Naive thymus-derived CD4-positive, alpha-beta T cell (primary cell): ENCODE data around the gene TCEANC. TPM values are rescaled to one million over a fixed set of nuclear protein-coding genes. Genes with fewer than 3 reads are reported as not detected.
"Not testable (repeated sequence)": the region's sequence is repeated elsewhere in the genome, so short reads cannot be mapped to it uniquely, and the experiment has no call there.

ENCODE experiments used
- ATAC-seq: fragments of 150-1000 bp; cut with Tn5 transposase; 2 replicates; pipeline ENCODE4 v1.10.0; 2021; ENCODE audit warnings: mild to moderate bottlenecking, moderate library complexity
- CTCF ChIA-PET: fragments of 350-600 bp; sonication (Branson Sonifier 250); formaldehyde crosslinking; loops from one replicate; lab custom pipeline; 2021; ENCODE audit warnings: antibody characterized with exemption; lab: Charles Lee
- POLR2A ChIA-PET: fragments of 350-600 bp; sonication (Branson Sonifier 250); formaldehyde crosslinking; loops from one replicate; lab custom pipeline; 2021; ENCODE audit warnings: antibody characterized with exemption, inconsistent platforms; lab: Charles Lee
- DNase-seq, 9 donors: peaks; one replicate each; pipeline versions ENCODE4 v3.0.0 to v3.0.0-alpha.2; 2020 to 2022; ENCODE audit warnings: mixed read lengths in 1 of 9
- H3K27ac ChIP-seq: one replicate; pipeline ENCODE4 v1.7.0; 2013; ENCODE audit warnings: mild to moderate bottlenecking, low read depth, low read length, moderate library complexity
- H3K27me3 ChIP-seq, 2 donors: one replicate each; pipeline ENCODE4 v1.7.0; 2013; ENCODE audit warnings: low read length in 2 of 2, mild to moderate bottlenecking in 2 of 2, moderate library complexity in 2 of 2; ENCODE audit not compliant: control insufficient read depth in 2 of 2, insufficient read depth in 2 of 2
- H3K36me3 ChIP-seq, 3 experiments: 1 replicate in 2 of 3; 2 replicates in 1 of 3; pipeline ENCODE4 v1.7.0; 2013; ENCODE audit warnings: low read length in 3 of 3, mild to moderate bottlenecking in 3 of 3, moderate library complexity in 1 of 3; ENCODE audit not compliant: insufficient read depth in 3 of 3, control insufficient read depth in 2 of 3
- H3K4me1 ChIP-seq, 2 donors: one replicate each; pipeline ENCODE4 v1.7.0; 2013; ENCODE audit warnings: low read length in 2 of 2, mild to moderate bottlenecking in 2 of 2, moderate library complexity in 1 of 2; ENCODE audit not compliant: control insufficient read depth in 2 of 2, insufficient read depth in 2 of 2
- H3K4me3 ChIP-seq: 2 replicates; pipeline ENCODE4 v1.7.0; 2013; ENCODE audit warnings: mild to moderate bottlenecking, low read length
- H3K9me3 ChIP-seq, 3 experiments: 1 replicate in 2 of 3; 2 replicates in 1 of 3; pipeline ENCODE4 v1.7.0; 2013; ENCODE audit warnings: low read length in 3 of 3; ENCODE audit not compliant: control insufficient read depth in 2 of 3
- H3K27ac Mint-ChIP-seq, 9 donors: one replicate each; pipeline ENCODE4 v1.8.0; 2020 to 2022; ENCODE audit warnings: mixed read lengths in 9 of 9, mild to moderate bottlenecking in 8 of 9, moderate library complexity in 5 of 9, inconsistent platforms in 2 of 9
- H3K27me3 Mint-ChIP-seq, 5 donors: one replicate each; pipeline ENCODE4 v1.8.0; 2021 to 2022; ENCODE audit warnings: mixed read lengths in 5 of 5, mild to moderate bottlenecking in 1 of 5
- H3K36me3 Mint-ChIP-seq, 5 donors: one replicate each; pipeline ENCODE4 v1.8.0; 2020 to 2022; ENCODE audit warnings: mixed read lengths in 5 of 5, mild to moderate bottlenecking in 3 of 5, inconsistent platforms in 1 of 5
- H3K4me1 Mint-ChIP-seq, 7 donors: one replicate each; pipeline ENCODE4 v1.8.0; 2020 to 2022; ENCODE audit warnings: mixed read lengths in 7 of 7, mild to moderate bottlenecking in 3 of 7, inconsistent platforms in 1 of 7
- H3K4me3 Mint-ChIP-seq, 10 donors: one replicate each; pipeline ENCODE4 v1.8.0; 2020 to 2022; ENCODE audit warnings: mild to moderate bottlenecking in 10 of 10, mixed read lengths in 10 of 10, moderate library complexity in 6 of 10, inconsistent platforms in 2 of 10
- H3K9me3 Mint-ChIP-seq, 11 donors: one replicate each; pipeline ENCODE4 v1.8.0; 2020 to 2022; ENCODE audit warnings: mixed read lengths in 11 of 11, mild to moderate bottlenecking in 4 of 11, inconsistent platforms in 1 of 11, moderate library complexity in 1 of 11
- intact Hi-C, 2 donors: fragments of 100-400 bp; cut with micrococcal nuclease; formaldehyde crosslinking; loops; one replicate each; pipeline ENCODE4 v1.15.1; 2023
- polyA plus RNA-seq, 2 donors: library from polyadenylated mRNA; unstranded; fragments of 300-500 nt; fragmentation: Illumina TruSeq; gene quantifications; one replicate each; pipeline ENCODE4 v1.2.3, GENCODE V29; 2021
- total RNA-seq, 6 experiments: library from RNA in 5 of 6; stranded (reverse) in 5 of 6; gene quantifications; 1 replicate in 5 of 6; 2 replicates in 1 of 6; pipeline ENCODE4 v1.2.3 and lab custom pipeline; 2021 to 2026

TCEANC gene
- total and polyA plus RNA-seq, 7 experiments from 2014 or later: 5.0 to 17.5 (median 11.4) TPM

- H3K27me3 Mint-ChIP-seq, H3K4me1 Mint-ChIP-seq, H3K27me3 ChIP-seq, H3K4me3 Mint-ChIP-seq, DNase-seq, H3K36me3 ChIP-seq, H3K9me3 Mint-ChIP-seq, H3K27ac Mint-ChIP-seq, H3K9me3 ChIP-seq, H3K4me3 ChIP-seq, H3K4me1 ChIP-seq, ATAC-seq, CTCF ChIA-PET, H3K27ac ChIP-seq: not testable (repeated sequence)
- POLR2A ChIA-PET: interaction anchor here (0.6 to 0.7 kb wide), 2 partner anchors 18 to 57 kb away, joined by 3 read pairs; no protein-coding TSS in a partner anchor
- peaks cover 0 to 41% (median 28%) of the 10 kb centered on the region in 5 donors for H3K36me3 Mint-ChIP-seq
- intact Hi-C loops: loop anchor here in 1 of 2 donors (1.0 to 2.0 kb wide), 2 partner anchors 16 to 19 kb away; partner anchors contain the start of genes RAB9A and TCEANC
Observed at GRCh38 chrX:13669755-13670154, 16.8 kb downstream of the TCEANC start.

- Mint-ChIP-seq H3K4me3 (no peak overlapping the region), H3K4me1 (peaks cover 0 to 4% (median 0%) of the 10 kb centered on the region in 7 donors), H3K27ac (no peak overlapping the region), H3K27me3 (no peaks in the 10 kb centered on the region), H3K9me3 (peaks cover 0 to 4% (median 0%) of the 10 kb centered on the region in 11 donors), H3K36me3 (peaks cover 0 to 37% (median 24%) of the 10 kb centered on the region in 5 donors)
- Histone ChIP-seq H3K9me3 (no peaks in the 10 kb centered on the region), H3K4me1 (no peaks in the 10 kb centered on the region), H3K36me3 (no peaks in the 10 kb centered on the region), H3K27ac (no peak overlapping the region), H3K27me3 (no peaks in the 10 kb centered on the region), H3K4me3 (no peak overlapping the region)
- DNase-seq (no peak), ATAC-seq (no peak)
- CTCF ChIA-PET: no interaction called here
- intact Hi-C loops: no loop called here
- POLR2A ChIA-PET: interaction anchor here (0.6 kb wide), 1 partner anchor 56 kb away, joined by 3 read pairs; no protein-coding TSS in a partner anchor
Observed at GRCh38 chrX:13670197-13670596, 17.3 kb downstream of the TCEANC start.

- H3K9me3 ChIP-seq: no peaks in the 10 kb centered on the region
- peaks cover 0 to 4% (median 0%) of the 10 kb centered on the region in 7 donors for H3K4me1 Mint-ChIP-seq
- no peak overlapping the region for H3K27ac ChIP-seq
- no peaks in the 10 kb centered on the region for H3K27me3 Mint-ChIP-seq
- intact Hi-C loops: no loop called here
- DNase-seq (no peak), ATAC-seq (no peak)
- no peaks in the 10 kb centered on the region for H3K27me3 ChIP-seq
- POLR2A ChIA-PET: no interaction called here
- H3K36me3 ChIP-seq: no peaks in the 10 kb centered on the region
- no peak overlapping the region for H3K4me3 ChIP-seq
- H3K4me3 Mint-ChIP-seq: no peak overlapping the region
- no peaks in the 10 kb centered on the region for H3K4me1 ChIP-seq
- H3K9me3 Mint-ChIP-seq: peaks cover 0 to 6% (median 0%) of the 10 kb centered on the region in 11 donors
- CTCF ChIA-PET: no interaction called here
- no peak overlapping the region for H3K27ac Mint-ChIP-seq
- H3K36me3 Mint-ChIP-seq: peaks cover 0 to 32% (median 24%) of the 10 kb centered on the region in 5 donors
Observed at GRCh38 chrX:13673016-13673415, 20.1 kb downstream of the TCEANC start.

GRCh38 chrX:13676885-13677284 lies 23.9 kb downstream of the TCEANC start:
- H3K27ac ChIP-seq: no peak overlapping the region
- ATAC-seq: no peak
- H3K27me3 Mint-ChIP-seq: no peaks in the 10 kb centered on the region
- no peaks in the 10 kb centered on the region for H3K9me3 ChIP-seq
- H3K4me1 ChIP-seq: no peaks in the 10 kb centered on the region
- H3K36me3 ChIP-seq: no peaks in the 10 kb centered on the region
- DNase-seq: no peak
- peaks cover 0 to 26% (median 21%) of the 10 kb centered on the region in 5 donors for H3K36me3 Mint-ChIP-seq
- peaks cover 0 to 1% (median 0%) of the 10 kb centered on the region in 7 donors for H3K4me1 Mint-ChIP-seq
- H3K4me3 Mint-ChIP-seq: no peak overlapping the region
- H3K27me3 ChIP-seq: no peaks in the 10 kb centered on the region
- peaks cover 0 to 8% (median 0%) of the 10 kb centered on the region in 11 donors for H3K9me3 Mint-ChIP-seq
- no peak overlapping the region for H3K4me3 ChIP-seq
- POLR2A ChIA-PET: no interaction called here
- CTCF ChIA-PET: no interaction called here
- no peak overlapping the region for H3K27ac Mint-ChIP-seq
- intact Hi-C loops: no loop called here

- H3K27me3 Mint-ChIP-seq, intact Hi-C loops, H3K4me3 ChIP-seq, H3K36me3 ChIP-seq, H3K27ac ChIP-seq, H3K4me3 Mint-ChIP-seq, H3K4me1 ChIP-seq, ATAC-seq, H3K9me3 ChIP-seq, POLR2A ChIA-PET, DNase-seq, H3K4me1 Mint-ChIP-seq, CTCF ChIA-PET, H3K27ac Mint-ChIP-seq, H3K27me3 ChIP-seq: not testable (repeated sequence)
- Mint-ChIP-seq H3K9me3 (peaks cover 0 to 17% (median 0%) of the 10 kb centered on the region in 11 donors), H3K36me3 (peaks cover 0 to 22% (median 16%) of the 10 kb centered on the region in 5 donors)
Observed at GRCh38 chrX:13679700-13680099, 26.8 kb downstream of the TCEANC start.

- intact Hi-C loops: no loop called here
- Mint-ChIP-seq H3K36me3 (peaks cover 0 to 20% (median 16%) of the 10 kb centered on the region in 5 donors), H3K27ac (no peak overlapping the region), H3K4me1 (peaks cover 0 to 7% (median 0%) of the 10 kb centered on the region in 7 donors), H3K9me3 (peaks cover 0 to 17% (median 0%) of the 10 kb centered on the region in 11 donors), H3K27me3 (no peaks in the 10 kb centered on the region), H3K4me3 (no peak overlapping the region)
- no peaks in the 10 kb centered on the region for H3K27me3 ChIP-seq
- ChIA-PET POLR2A (no interaction called here), CTCF (no interaction called here)
- H3K4me1 ChIP-seq: no peaks in the 10 kb centered on the region
- ATAC-seq (no peak), DNase-seq (no peak)
- H3K4me3 ChIP-seq: no peak overlapping the region
- H3K27ac ChIP-seq: no peak overlapping the region
- H3K9me3 ChIP-seq: no peaks in the 10 kb centered on the region
- no peaks in the 10 kb centered on the region for H3K36me3 ChIP-seq
Observed at GRCh38 chrX:13681595-13681994, 28.7 kb downstream of the TCEANC start.

- Histone ChIP-seq H3K4me1 (no peaks in the 10 kb centered on the region), H3K4me3 (no peak overlapping the region), H3K36me3 (no peaks in the 10 kb centered on the region), H3K27ac (no peak overlapping the region), H3K9me3 (no peaks in the 10 kb centered on the region), H3K27me3 (no peaks in the 10 kb centered on the region)
- intact Hi-C loops: no loop called here
- no peak for ATAC-seq
- POLR2A ChIA-PET: interaction anchor here (0.8 kb wide), 1 partner anchor 9 kb away, joined by 3 read pairs; no protein-coding TSS in a partner anchor
- Mint-ChIP-seq H3K9me3 (peaks cover 0 to 17% (median 0%) of the 10 kb centered on the region in 11 donors), H3K27ac (no peak overlapping the region), H3K36me3 (peaks cover 0 to 16% (median 14%) of the 10 kb centered on the region in 5 donors), H3K4me1 (peaks cover 0 to 16% (median 9%) of the 10 kb centered on the region in 7 donors), H3K4me3 (no peak overlapping the region), H3K27me3 (no peaks in the 10 kb centered on the region)
- no peak for DNase-seq
- CTCF ChIA-PET: no interaction called here
Observed at GRCh38 chrX:13684361-13684760, 31.4 kb downstream of the TCEANC start.
